Keratinocyte (primary cell): ENCODE data around the gene FIGN.

Source experiments
- EZH2 ChIP-seq: IDR thresholded peaks from one replicate; pipeline ENCODE4 v1.6.1; 2012; ENCODE audit warnings: inconsistent platforms, mild to moderate bottlenecking, low read length, moderate library complexity
- TF ChIP-seq, protein P1 (sequence below), 3 experiments: IDR thresholded peaks in 1 of 3; conservative IDR thresholded peaks in 1 of 3; optimal IDR thresholded peaks in 1 of 3; 2 replicates in 2 of 3; 3 replicates in 1 of 3; pipeline versions ENCODE3 to v1.5.1; 2011; ENCODE audit warnings: low read length in 3 of 3, mild to moderate bottlenecking in 3 of 3, moderate library complexity in 2 of 3, control low read depth in 1 of 3, inconsistent platforms in 1 of 3; ENCODE audit not compliant: insufficient read depth in 2 of 3; ENCODE audit errors: extremely low read depth in 1 of 3

DNA sequence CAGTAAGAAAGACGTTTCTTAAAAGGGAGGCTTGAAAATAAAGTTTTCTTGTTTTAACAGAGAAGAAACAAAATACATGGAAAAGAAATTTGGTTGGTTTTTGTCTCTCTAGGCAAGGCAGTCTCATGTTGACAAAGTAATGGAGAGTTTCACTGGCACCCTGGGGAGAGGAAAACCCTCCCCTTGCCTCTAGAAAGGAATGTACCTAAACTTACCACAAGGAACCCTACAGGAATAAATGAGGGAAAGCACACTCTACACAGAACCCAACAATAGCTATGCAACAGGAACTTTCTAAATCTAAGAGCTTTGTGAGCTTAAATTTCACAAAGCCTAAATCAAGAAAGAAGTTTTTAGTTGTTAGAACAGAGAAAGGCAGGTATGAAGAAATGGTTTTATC lies 37.0 kb downstream of the FIGN start:
- TF ChIP-seq, protein P1, sequence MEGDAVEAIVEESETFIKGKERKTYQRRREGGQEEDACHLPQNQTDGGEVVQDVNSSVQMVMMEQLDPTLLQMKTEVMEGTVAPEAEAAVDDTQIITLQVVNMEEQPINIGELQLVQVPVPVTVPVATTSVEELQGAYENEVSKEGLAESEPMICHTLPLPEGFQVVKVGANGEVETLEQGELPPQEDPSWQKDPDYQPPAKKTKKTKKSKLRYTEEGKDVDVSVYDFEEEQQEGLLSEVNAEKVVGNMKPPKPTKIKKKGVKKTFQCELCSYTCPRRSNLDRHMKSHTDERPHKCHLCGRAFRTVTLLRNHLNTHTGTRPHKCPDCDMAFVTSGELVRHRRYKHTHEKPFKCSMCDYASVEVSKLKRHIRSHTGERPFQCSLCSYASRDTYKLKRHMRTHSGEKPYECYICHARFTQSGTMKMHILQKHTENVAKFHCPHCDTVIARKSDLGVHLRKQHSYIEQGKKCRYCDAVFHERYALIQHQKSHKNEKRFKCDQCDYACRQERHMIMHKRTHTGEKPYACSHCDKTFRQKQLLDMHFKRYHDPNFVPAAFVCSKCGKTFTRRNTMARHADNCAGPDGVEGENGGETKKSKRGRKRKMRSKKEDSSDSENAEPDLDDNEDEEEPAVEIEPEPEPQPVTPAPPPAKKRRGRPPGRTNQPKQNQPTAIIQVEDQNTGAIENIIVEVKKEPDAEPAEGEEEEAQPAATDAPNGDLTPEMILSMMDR (optimal IDR thresholded peaks at IDR 0.05 in 1 of 3, IDR thresholded peaks at IDR 0.05 in 1 of 3, conservative IDR thresholded peaks at IDR 0.05 in 1 of 3; ENCODE audit: extremely low read depth in 1 of 3, insufficient read depth in 2 of 3, low read length in 3 of 3) = no peak
- no peak for TF ChIP-seq EZH2
